K562 (cell line): ENCODE measurements around the gene NCOA4. TPM values are rescaled to one million over a fixed set of nuclear protein-coding genes. Genes with fewer than 3 reads are reported as not detected.
"Not testable (repeated sequence)": the region's sequence is repeated elsewhere in the genome, so short reads cannot be mapped to it uniquely, and the experiment has no call there.

ENCODE experiments used
- ESRRA ChIP-seq: fragments of 450-650 bp; IDR thresholded peaks from 2 replicates; pipeline ENCODE4 v1.6.1; 2014; ENCODE audit warnings: low read depth, mild to moderate bottlenecking, moderate library complexity, borderline replicate concordance
- FOXJ2 ChIP-seq: fragments of 200-800 bp; sonication (Bioruptor generic); IDR thresholded peaks from 2 replicates; pipeline ENCODE4 v1.6.1; 2016; ENCODE audit warnings: missing genetic modification characterization, missing compliant biosample characterization
- LCOR ChIP-seq: sonication (generic); formaldehyde crosslinking; IDR thresholded peaks from 2 replicates; pipeline ENCODE4 v1.8.0; 2022; ENCODE audit warnings: mild to moderate bottlenecking, missing genetic modification reagents
- ZFX ChIP-seq: sonication (generic); formaldehyde crosslinking; IDR thresholded peaks from 2 replicates; pipeline ENCODE4 v1.8.0; 2022; ENCODE audit warnings: mild to moderate bottlenecking, missing genetic modification reagents, moderate library complexity
- polyA plus RNA-seq, 8 experiments: library from polyadenylated mRNA; depleted of rRNA in 4 of 8; stranded (reverse) in 5 of 8; unstranded in 3 of 8; fragments of >200 nt; fragmentation: Nextera tagmentation in 2 of 8; fragmentation: Illumina TruSeq in 1 of 8; extraction: Ambion mirVana in 2 of 8; extraction: Trizol in 1 of 8; gene quantifications; 2 replicates each; pipeline versions ENCODE4 v1.2.1 to v1.2.3, GENCODE V29; 2011 to 2014; ENCODE audit warnings: inconsistent platforms in 1 of 8, missing spikeins in 1 of 8
- total RNA-seq, 7 experiments: library from RNA; depleted of rRNA in 6 of 7; stranded (reverse); fragments of >200 nt in 6 of 7; fragmentation: Illumina TruSeq in 2 of 7; extraction: Trizol in 2 of 7; gene quantifications; 2 replicates each; pipeline versions ENCODE4 v1.2.1 to v1.2.3, GENCODE V29; 2011 to 2021; ENCODE audit warnings: low replicate concordance in 1 of 7
- TF ChIP-seq, protein P1 (sequence below), 2 experiments: IDR thresholded peaks; 2 replicates each; pipeline ENCODE4 v1.6.1; 2011; ENCODE audit warnings: borderline replicate concordance in 1 of 2, control low read depth in 1 of 2, low read depth in 1 of 2, low read length in 1 of 2, mild to moderate bottlenecking in 1 of 2, mixed read lengths in 1 of 2, moderate library complexity in 1 of 2; ENCODE audit not compliant: insufficient read depth in 1 of 2, insufficient read length in 1 of 2, poor library complexity in 1 of 2, severe bottlenecking in 1 of 2; ENCODE audit errors: extremely low read depth in 1 of 2
- TF ChIP-seq, protein P2 (sequence below), 2 experiments: fragments of 450-650 bp; conservative IDR thresholded peaks; 2 replicates each; pipeline ENCODE4 v1.6.1; 2017; ENCODE audit warnings: mild to moderate bottlenecking in 2 of 2, moderate library complexity in 2 of 2
- TF ChIP-seq, protein P3 (sequence below): sonication (generic); formaldehyde crosslinking; IDR thresholded peaks from 2 replicates; pipeline ENCODE4 v1.4.0; 2020; ENCODE audit warnings: mild to moderate bottlenecking, missing genetic modification reagents
- TF ChIP-seq, protein P4 (sequence below): fragments of 200-800 bp; sonication (Bioruptor generic); IDR thresholded peaks from 2 replicates; pipeline ENCODE4 v1.6.1; 2017; ENCODE audit warnings: missing genetic modification characterization, missing compliant biosample characterization
- TF ChIP-seq, protein P5 (sequence below), 2 experiments: fragments of 450-650 bp in 1 of 2; sonication (generic) in 1 of 2; formaldehyde crosslinking in 1 of 2; IDR thresholded peaks; 2 replicates each; pipeline versions ENCODE4 v1.7.1 to v1.9.0; 2016 to 2022; ENCODE audit warnings: inconsistent platforms in 1 of 2, mild to moderate bottlenecking in 1 of 2, missing genetic modification reagents in 1 of 2

NCOA4 gene
- total and polyA plus RNA-seq, 9 of the 15 experiments (the other 6 are each of a cell fraction or from before 2014, with no cell fraction given) = 89.8 to 283 (median 181) TPM

DNA sequence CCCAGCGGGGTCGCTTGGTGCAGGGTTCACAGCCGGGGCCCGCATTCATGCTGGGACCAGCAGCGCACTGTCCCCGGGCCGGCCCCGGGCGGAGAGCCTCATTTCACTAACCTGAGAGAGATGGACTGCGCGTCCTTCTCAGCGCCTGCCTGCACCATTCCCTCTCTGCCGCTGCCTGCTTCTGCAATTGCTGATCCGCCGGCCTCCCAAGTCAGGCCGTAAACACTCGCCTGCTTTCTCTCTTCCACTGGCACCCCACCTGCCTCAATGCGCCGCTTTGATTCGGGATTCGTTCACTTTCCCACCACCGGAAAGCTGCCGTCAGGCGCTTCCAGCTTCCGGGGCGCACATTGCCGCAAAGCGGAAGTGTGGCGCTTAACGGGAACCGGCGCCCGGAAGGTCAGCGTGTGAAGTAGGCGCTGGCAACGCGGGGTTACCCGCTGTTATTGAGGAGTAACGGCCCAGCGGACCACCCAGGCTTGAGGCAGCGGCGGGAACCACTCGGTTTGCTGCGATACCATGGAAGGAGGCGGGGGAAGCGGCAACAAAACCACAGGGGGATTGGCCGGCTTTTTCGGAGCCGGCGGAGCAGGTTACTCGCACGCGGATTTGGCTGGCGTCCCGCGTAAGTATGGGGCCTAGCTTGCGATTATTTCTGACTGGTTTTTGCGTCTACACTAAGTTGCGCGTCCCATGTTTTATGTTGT, 58.2 kb downstream of the NCOA4 start, which contains the start of gene TIMM23 (continued):
- TF ChIP-seq, protein P1, sequence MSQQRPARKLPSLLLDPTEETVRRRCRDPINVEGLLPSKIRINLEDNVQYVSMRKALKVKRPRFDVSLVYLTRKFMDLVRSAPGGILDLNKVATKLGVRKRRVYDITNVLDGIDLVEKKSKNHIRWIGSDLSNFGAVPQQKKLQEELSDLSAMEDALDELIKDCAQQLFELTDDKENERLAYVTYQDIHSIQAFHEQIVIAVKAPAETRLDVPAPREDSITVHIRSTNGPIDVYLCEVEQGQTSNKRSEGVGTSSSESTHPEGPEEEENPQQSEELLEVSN (IDR thresholded peaks at IDR 0.05; ENCODE audit: borderline replicate concordance in 1 of 2, extremely low read depth in 1 of 2, insufficient read depth in 1 of 2, insufficient read length in 1 of 2, low read depth in 1 of 2, low read length in 1 of 2, poor library complexity in 1 of 2, severe bottlenecking in 1 of 2) = peak; percentile 60 to 87
- TF ChIP-seq, protein P2, sequence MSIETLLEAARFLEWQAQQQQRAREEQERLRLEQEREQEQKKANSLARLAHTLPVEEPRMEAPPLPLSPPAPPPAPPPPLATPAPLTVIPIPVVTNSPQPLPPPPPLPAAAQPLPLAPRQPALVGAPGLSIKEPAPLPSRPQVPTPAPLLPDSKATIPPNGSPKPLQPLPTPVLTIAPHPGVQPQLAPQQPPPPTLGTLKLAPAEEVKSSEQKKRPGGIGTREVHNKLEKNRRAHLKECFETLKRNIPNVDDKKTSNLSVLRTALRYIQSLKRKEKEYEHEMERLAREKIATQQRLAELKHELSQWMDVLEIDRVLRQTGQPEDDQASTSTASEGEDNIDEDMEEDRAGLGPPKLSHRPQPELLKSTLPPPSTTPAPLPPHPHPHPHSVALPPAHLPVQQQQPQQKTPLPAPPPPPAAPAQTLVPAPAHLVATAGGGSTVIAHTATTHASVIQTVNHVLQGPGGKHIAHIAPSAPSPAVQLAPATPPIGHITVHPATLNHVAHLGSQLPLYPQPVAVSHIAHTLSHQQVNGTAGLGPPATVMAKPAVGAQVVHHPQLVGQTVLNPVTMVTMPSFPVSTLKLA (conservative IDR thresholded peaks at IDR 0.05) = peak; percentile 86 to 90
- TF ChIP-seq ESRRA = peak; percentile 83
- 0 out of 2 replicates have a peak, but pooled peaks have one; percentile 23 for TF ChIP-seq LCOR (CRISPR knock-in tag)
- TF ChIP-seq, protein P3, sequence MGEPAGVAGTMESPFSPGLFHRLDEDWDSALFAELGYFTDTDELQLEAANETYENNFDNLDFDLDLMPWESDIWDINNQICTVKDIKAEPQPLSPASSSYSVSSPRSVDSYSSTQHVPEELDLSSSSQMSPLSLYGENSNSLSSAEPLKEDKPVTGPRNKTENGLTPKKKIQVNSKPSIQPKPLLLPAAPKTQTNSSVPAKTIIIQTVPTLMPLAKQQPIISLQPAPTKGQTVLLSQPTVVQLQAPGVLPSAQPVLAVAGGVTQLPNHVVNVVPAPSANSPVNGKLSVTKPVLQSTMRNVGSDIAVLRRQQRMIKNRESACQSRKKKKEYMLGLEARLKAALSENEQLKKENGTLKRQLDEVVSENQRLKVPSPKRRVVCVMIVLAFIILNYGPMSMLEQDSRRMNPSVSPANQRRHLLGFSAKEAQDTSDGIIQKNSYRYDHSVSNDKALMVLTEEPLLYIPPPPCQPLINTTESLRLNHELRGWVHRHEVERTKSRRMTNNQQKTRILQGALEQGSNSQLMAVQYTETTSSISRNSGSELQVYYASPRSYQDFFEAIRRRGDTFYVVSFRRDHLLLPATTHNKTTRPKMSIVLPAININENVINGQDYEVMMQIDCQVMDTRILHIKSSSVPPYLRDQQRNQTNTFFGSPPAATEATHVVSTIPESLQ (CRISPR knock-in tag) = peak; percentile 32; the same call in 1 of the 2 replicates
- TF ChIP-seq FOXJ2 = peak; percentile 60; the same call in 1 of the 2 replicates
- TF ChIP-seq, protein P4, sequence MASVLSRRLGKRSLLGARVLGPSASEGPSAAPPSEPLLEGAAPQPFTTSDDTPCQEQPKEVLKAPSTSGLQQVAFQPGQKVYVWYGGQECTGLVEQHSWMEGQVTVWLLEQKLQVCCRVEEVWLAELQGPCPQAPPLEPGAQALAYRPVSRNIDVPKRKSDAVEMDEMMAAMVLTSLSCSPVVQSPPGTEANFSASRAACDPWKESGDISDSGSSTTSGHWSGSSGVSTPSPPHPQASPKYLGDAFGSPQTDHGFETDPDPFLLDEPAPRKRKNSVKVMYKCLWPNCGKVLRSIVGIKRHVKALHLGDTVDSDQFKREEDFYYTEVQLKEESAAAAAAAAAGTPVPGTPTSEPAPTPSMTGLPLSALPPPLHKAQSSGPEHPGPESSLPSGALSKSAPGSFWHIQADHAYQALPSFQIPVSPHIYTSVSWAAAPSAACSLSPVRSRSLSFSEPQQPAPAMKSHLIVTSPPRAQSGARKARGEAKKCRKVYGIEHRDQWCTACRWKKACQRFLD = peak; percentile 65; the same call in 1 of the 2 replicates
- TF ChIP-seq, protein P5, sequence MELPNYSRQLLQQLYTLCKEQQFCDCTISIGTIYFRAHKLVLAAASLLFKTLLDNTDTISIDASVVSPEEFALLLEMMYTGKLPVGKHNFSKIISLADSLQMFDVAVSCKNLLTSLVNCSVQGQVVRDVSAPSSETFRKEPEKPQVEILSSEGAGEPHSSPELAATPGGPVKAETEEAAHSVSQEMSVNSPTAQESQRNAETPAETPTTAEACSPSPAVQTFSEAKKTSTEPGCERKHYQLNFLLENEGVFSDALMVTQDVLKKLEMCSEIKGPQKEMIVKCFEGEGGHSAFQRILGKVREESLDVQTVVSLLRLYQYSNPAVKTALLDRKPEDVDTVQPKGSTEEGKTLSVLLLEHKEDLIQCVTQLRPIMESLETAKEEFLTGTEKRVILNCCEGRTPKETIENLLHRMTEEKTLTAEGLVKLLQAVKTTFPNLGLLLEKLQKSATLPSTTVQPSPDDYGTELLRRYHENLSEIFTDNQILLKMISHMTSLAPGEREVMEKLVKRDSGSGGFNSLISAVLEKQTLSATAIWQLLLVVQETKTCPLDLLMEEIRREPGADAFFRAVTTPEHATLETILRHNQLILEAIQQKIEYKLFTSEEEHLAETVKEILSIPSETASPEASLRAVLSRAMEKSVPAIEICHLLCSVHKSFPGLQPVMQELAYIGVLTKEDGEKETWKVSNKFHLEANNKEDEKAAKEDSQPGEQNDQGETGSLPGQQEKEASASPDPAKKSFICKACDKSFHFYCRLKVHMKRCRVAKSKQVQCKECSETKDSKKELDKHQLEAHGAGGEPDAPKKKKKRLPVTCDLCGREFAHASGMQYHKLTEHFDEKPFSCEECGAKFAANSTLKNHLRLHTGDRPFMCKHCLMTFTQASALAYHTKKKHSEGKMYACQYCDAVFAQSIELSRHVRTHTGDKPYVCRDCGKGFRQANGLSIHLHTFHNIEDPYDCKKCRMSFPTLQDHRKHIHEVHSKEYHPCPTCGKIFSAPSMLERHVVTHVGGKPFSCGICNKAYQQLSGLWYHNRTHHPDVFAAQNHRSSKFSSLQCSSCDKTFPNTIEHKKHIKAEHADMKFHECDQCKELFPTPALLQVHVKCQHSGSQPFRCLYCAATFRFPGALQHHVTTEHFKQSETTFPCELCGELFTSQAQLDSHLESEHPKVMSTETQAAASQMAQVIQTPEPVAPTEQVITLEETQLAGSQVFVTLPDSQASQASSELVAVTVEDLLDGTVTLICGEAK (IDR thresholded peaks at IDR 0.05) = peak; percentile 97
- TF ChIP-seq, protein P5 (CRISPR knock-in tag; IDR thresholded peaks at IDR 0.05) = not testable (repeated sequence)
- peak; percentile 65 for TF ChIP-seq ZFX (CRISPR knock-in tag)
